WTC11 (cell line): ENCODE measurements around the gene TELO2.

Source experiments
- ATF2 ChIP-seq: sonication (generic); formaldehyde crosslinking; IDR thresholded peaks from 2 replicates; pipeline ENCODE4 v1.8.1; 2022; ENCODE audit warnings: low read depth, missing genetic modification reagents, borderline replicate concordance
- CTCF ChIP-seq: fragments of 200-600 bp; IDR thresholded peaks from 2 replicates; pipeline ENCODE4 v1.8.0; 2022; ENCODE audit warnings: antibody characterized with exemption
- E2F1 ChIP-seq: sonication (generic); formaldehyde crosslinking; IDR thresholded peaks from 2 replicates; pipeline ENCODE4 v1.8.0; 2022; ENCODE audit warnings: mild to moderate bottlenecking, missing genetic modification reagents
- FOXP4 ChIP-seq: sonication (generic); formaldehyde crosslinking; IDR thresholded peaks from 2 replicates; pipeline ENCODE4 v1.8.0; 2022; ENCODE audit warnings: mild to moderate bottlenecking, missing genetic modification reagents
- JAZF1 ChIP-seq: fragments of 250-450 bp; sonication (Bioruptor Pico); IDR thresholded peaks from 2 replicates; pipeline ENCODE4 v1.9.0; 2021; ENCODE audit warnings: moderate library complexity, mild to moderate bottlenecking, inconsistent platforms
- MYBL2 ChIP-seq: sonication (generic); formaldehyde crosslinking; IDR thresholded peaks from 2 replicates; pipeline ENCODE4 v1.8.1; 2023; ENCODE audit warnings: mild to moderate bottlenecking, moderate library complexity, missing genetic modification reagents
- USF2 ChIP-seq: sonication (generic); formaldehyde crosslinking; IDR thresholded peaks from 2 replicates; pipeline ENCODE4 v1.8.1; 2023; ENCODE audit warnings: mild to moderate bottlenecking, missing genetic modification reagents, moderate library complexity

GRCh38 chr16:1461146-1461545 is 32.0 kb upstream of the TELO2 start:
- TF ChIP-seq E2F1 (CRISPR knock-in tag): no peak
- TF ChIP-seq ATF2 (CRISPR knock-in tag): no peak
- TF ChIP-seq MYBL2 (CRISPR knock-in tag): no peak
- no peak for TF ChIP-seq FOXP4 (CRISPR knock-in tag)
- TF ChIP-seq USF2 (CRISPR knock-in tag): no peak
- TF ChIP-seq CTCF: no peak
- no peak for TF ChIP-seq JAZF1
